ENCODE measurements around the gene ITGA11.

The ITGA11 gene

DNA sequence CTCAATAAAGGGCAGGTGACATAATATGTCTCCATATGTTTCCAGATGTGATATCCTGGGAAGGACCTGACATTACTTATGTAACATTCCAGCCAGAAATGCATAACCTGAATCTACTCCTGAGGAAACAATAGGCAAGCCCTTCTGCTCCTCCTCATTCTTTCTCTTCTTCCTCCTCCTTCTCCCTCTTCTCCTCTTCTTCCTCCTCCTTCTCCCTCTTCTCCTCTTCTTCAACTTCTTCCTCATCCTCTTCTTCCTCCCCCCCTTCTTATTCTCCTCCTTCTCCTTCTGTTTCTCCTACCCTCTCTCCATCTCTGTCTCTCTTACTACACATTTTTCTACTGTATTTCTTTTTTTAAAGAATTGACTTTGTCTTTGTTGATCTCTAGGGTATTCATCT is 43.5 kb upstream of the ITGA11 start:
- H3K4me3 ChIP-seq (ENCODE audit: low read length), result no peak overlapping the region
- DNase-seq (ENCODE audit: low read depth), result no peak
- TF ChIP-seq CTCF (IDR thresholded peaks at IDR 0.05; ENCODE audit: insufficient read depth, low read depth, low read length, missing control alignments), result no peak

- no peak overlapping the region for H3K4me3 ChIP-seq (ENCODE audit: low read length)
- TF ChIP-seq CTCF (IDR thresholded peaks at IDR 0.05; ENCODE audit: insufficient read depth, low read depth, low read length, missing control alignments), result no peak
- peak; percentile 4 for DNase-seq (ENCODE audit: low read depth)
Observed at GRCh38 chr15:68471541-68471940, 39.6 kb upstream of the ITGA11 start.

DNA sequence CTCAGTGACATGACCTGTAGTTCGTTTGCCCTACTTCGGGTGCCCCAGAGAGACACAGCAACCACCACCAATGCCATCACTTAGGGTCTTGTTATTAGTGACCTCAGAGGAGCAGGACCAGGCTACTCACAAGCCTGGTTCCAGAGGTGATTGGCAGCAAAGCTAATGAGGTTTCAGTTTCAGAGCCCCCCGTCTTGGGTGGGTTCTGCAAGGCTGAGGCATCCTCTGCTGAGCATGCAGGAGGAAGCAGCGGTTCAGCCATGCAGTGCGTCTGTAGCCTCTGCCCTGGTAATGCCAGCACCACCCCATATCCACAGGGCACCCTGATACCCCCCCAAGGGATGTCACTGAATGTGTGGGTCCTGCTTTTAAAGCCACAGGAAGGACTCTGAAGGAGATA is 39.0 kb upstream of the ITGA11 start:
- TF ChIP-seq CTCF (IDR thresholded peaks at IDR 0.05; ENCODE audit: insufficient read depth, low read depth, low read length, missing control alignments), result no peak
- DNase-seq (ENCODE audit: low read depth), result no peak
- H3K4me3 ChIP-seq (ENCODE audit: low read length), result no peak overlapping the region

DNA sequence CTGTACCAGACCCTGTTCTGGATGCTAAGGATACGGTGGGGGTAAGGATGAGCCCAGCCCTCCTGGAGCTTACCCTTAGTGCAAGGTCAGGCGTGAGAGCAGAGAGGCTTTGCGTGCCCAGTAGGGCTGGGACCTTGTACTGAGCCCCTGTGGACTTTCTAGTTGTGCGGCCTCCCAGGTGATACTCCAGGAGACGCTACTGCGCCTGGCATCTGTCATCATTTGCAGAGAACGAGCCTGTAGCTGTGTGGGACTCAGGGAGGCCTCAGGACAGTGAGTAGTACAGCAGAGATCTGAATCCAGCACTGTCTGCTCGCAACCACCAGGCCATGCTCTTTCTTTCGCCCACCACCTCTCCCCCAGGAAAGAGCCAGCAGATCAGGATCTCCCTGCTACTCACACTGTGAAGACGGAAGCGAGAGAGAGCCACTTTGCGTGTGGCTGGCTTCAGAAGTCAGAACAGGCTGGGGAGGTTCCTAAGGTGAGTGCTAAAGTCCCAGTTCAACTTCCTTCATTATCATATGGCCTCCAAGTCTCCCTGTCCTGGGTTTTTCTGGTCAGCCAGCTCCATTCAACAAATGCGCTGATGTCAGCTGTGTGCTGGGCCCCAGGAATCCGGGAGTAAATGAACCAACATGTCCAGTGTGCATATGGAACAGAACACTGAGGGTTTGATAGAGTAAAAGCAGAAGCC is 38.2 kb upstream of the ITGA11 start:
- TF ChIP-seq CTCF (IDR thresholded peaks at IDR 0.05; ENCODE audit: insufficient read depth, low read depth, low read length, missing control alignments), result no peak
- H3K4me3 ChIP-seq (ENCODE audit: low read length), result no peak overlapping the region
- DNase-seq (ENCODE audit: low read depth), result no peak

DNA sequence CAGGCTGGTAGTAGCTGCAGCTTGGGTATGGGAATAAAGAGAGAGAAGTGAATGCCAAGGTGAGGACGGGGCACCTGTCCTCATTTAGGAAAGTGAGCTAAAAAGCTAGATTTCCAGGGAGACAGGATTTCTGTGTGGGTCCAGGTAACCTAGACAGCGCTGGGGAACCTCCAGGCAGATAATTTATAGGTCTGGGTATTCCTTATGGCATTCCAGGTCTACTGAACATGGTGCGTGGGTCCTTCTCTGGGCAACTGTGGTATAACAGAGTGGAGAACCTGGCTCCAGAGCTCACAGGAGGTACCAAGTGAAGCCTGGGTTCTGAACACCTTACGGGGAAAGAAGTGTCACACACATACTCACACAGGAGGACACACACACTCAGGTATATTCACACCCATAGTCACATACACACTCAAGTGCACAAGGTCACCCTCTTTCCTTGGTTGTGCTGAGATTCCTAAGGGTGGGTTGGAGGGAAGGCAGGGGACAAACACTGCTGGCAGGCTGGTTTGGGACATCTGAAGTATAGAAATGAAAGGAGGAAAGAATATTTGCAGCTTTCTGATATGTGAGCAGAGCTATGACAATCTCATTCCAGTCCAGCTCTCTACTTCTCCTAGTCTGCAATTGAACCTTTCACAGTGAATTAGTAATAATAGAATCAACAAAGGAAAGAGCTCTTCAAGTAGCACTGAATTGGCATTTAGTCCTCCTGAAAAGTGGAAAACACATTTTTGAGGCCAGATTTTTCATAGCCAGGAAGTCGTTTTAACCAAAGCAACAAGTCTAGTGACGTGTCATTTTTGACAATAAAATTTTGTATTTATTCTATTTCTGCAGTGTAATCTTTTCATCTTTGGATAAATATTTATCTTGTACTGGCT is 37.4 kb upstream of the ITGA11 start:
- no peak for TF ChIP-seq CTCF (IDR thresholded peaks at IDR 0.05; ENCODE audit: insufficient read depth, low read depth, low read length, missing control alignments)
- DNase-seq (ENCODE audit: low read depth), result no peak

GRCh38 chr15:68466876-68467275 is 34.9 kb upstream of the ITGA11 start:
- no peak overlapping the region for H3K4me3 ChIP-seq (ENCODE audit: low read length)
- no peak for DNase-seq (ENCODE audit: low read depth)
- TF ChIP-seq CTCF (IDR thresholded peaks at IDR 0.05; ENCODE audit: insufficient read depth, low read depth, low read length, missing control alignments), result no peak

More for the DNA sequence above, 37.4 kb upstream of the ITGA11 start:
- no peak overlapping the region for H3K4me3 ChIP-seq (ENCODE audit: low read length)

All from epithelial cell of esophagus (primary cell).